GM19025 (cell line): ENCODE measurements around the gene PLAC1.
A peak's percentile ranks its signal among the peaks of the same experiment; 100 is the strongest.

Experiments used
- ATAC-seq: cut with Tn5 transposase; IDR thresholded peaks from one replicate; pipeline ENCODE4 v1.9.1; 2021; ENCODE audit warnings: mild to moderate bottlenecking, low read depth, moderate library complexity; ENCODE audit not compliant: unreplicated experiment

PLAC1 gene

DNA sequence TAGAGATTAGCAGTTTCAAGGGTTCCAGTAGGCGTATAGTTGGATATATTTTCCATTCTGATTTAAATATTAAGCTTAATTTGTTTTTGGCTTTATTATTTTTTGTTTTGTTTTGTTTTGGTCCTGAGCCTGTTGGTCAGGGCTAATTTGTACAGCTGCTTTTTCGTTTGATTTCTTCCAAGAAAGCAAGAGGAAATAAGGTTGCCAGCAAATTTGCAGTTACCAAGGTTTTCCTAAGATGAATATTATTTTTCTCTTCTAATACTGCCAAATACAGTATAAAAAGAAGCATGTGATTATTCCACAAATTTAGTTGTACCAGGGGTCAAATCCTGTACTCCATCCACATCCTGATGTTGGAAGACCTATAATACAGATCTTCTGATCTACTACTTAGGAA is 24.9 kb downstream of the PLAC1 start:
- ATAC-seq: no peak

DNA sequence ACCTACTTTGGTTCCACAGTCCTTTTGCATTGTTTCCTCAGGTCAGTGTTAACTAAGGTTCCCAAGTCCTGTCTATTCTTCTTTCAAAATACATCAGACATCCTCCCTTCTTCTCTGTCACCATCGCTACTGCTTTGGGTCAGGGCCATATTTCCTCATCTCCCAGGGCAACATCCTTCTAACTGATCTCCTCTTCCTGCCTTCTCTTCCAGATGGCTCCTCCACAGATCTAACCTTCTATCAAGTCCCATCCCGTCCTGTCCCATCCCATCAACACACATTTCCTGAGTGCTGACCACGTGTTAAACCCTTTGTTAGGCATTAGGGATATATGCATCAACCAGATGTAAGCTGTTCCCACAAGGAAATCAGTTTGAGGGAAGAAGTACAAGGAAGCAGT is 25.9 kb downstream of the PLAC1 start:
- ATAC-seq: peak; percentile 16

DNA sequence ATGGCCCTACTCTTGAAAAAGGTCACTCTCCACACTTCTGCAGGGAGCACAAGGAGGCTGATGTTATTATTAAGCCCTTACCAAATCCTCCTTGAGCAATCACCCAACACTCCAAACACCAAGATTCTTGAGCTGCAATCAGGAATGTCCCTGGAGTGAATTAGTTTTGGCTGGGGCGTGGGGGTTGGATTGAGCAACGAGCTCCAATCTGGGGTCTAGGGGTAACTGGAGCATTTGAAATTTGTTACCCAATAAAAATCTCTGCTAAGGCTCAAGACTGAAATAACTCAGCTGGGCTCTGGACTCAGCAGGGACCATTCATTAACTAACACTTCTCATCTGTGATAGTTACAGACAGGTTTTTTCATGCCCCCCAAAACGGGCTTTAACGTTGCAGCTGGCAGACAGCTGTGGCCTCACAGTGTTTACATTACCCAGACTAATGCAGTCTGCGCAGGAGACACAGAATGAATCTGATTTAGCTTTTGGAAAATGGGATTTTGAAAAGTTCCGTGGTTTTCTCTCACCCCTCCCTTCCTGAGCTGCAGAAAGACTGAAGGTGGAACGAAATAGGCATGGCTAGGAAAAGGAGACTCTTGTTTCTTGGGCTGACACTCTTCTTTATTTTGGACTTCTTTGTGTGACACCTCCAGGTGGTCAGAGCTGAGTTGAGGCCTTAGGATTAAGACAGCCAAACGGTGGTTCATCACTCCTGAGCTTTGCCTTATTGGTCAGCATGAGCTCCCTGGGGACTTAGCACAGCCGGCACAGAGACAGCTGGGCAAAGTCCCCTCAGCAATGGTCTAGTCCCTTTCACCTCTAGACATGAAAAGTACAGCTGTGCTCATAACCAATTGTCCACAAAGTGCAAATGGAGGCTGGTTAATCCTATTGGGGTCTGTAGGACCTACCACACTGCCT is 26.6 kb downstream of the PLAC1 start:
- ATAC-seq: peak; percentile 82

DNA sequence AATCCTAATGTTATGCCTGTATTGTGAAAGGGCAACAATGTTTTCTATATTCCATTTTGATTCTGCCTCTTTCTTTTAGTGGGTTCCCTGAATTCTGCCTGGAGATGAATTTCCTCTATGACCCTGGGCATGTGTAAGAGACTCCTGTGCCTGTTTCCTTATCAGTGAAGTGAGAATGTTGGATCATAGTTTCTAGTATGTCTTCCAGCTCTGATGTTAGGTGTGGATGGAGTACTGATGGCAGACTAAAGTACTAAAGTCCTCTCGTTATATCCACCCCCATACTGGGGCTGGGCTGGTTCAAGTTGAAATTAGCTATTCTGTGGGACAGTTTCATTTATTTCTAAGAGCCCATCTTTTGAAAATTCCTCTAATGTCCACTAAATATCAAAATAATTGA is 29.6 kb downstream of the PLAC1 start:
- no peak for ATAC-seq

DNA sequence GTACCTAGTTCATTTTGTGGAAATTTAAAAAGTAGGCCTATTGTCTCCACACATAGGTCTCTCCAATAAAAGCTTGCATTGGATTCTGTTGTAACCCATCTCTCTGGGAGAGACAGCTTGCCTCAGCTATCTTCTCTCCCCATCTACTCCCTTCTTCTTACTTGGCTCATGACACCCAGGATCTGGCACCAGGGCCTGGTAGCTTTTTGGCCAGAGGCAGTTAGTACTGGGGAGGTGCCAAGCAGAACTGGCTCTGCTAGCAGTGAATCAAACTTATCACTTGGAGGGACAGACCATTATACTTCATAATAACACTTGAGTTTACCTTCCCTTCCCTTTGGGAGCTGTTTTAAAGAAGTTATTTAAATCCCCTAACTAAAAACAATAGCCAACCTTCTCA is 31.8 kb downstream of the PLAC1 start:
- ATAC-seq: no peak

DNA sequence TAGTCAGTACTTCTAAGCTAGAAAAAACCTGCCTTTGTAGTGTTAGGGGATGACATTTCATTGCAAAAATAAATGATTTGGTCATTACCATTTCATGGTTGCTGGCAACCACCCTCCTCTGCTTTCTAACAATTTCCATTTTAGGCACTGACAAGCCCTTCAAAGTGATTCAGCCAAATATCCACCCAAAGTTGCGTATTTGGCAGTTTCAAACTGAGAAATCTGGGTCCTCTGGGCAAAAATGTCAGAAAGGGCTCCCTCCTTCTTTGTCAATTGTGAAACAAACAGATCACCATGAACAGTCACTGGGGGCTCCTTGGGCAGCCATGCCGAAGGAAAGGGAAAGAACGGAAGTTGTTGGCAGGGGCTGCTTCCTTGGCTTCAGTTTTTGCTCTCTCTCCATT is 33.0 kb downstream of the PLAC1 start:
- no peak for ATAC-seq

DNA sequence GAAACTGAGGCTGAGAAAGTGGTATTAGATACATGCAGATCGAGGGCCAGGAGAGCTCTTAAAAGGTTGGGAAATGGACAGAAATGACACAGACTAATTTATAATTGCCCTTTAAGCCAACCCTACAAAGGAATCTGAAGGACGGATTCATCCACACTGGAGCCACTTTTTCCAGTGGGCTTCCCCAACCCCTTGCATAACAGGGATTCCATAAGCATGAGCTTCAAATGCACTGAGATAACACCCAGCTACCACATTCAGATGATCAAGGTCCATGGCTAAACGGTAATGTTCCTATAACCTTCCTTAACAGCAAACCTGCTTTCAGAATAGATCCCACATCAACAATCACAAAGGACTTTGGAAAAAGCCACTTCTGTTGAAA is 34.2 kb downstream of the PLAC1 start:
- ATAC-seq: no peak

DNA sequence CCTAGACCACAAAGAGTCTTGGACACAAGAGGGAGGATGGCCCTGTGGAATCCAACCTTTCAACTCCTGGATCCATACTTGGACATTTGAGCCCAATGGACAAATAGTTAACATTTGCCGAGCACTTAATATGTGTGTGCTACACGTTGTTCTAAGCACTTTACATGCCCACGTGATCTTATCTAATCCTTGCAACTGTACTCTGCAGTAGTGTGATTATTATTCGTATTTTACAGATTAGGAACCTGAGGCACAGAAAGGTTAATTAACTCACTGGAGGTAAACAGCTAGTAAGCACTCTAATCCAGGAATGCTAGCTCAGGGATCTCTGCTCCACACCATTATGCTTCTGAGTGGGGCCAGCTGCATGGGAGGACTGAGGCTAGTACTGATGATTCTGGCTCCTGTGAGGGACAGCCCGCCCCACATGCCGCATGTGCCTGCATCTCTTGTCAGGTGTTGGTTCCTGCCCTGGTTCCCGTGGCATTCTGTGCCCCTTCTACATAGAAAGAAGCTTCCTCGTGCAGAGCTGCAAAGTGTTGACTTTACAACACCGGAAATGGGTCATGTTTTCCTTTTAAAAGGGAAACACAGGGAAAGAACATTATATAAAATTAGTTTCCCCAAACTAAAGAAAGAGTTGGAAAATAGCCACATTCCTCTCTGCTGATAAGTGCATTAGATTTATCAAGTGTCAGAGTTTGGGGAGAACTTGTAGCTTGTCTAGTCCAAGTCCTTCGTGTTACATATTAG is 34.8 kb downstream of the PLAC1 start:
- no peak for ATAC-seq

DNA sequence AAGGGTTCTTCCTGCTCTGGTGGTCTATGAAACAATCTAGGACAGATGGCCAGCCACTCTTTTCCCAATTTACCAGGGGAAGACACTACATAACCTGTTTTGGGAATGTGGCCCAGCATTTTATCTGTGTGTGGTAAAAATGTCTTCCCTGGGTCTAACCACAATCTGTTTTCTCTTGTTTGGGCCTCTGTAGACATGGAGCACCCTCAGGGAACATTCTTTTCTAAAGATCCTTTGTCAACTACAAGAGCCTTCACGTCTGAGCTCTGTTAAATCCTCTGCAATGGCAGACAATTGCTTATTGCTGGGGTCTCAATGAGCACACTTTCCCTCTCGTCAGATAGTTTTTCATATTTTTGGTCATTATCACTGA is 35.5 kb downstream of the PLAC1 start:
- no peak for ATAC-seq

DNA sequence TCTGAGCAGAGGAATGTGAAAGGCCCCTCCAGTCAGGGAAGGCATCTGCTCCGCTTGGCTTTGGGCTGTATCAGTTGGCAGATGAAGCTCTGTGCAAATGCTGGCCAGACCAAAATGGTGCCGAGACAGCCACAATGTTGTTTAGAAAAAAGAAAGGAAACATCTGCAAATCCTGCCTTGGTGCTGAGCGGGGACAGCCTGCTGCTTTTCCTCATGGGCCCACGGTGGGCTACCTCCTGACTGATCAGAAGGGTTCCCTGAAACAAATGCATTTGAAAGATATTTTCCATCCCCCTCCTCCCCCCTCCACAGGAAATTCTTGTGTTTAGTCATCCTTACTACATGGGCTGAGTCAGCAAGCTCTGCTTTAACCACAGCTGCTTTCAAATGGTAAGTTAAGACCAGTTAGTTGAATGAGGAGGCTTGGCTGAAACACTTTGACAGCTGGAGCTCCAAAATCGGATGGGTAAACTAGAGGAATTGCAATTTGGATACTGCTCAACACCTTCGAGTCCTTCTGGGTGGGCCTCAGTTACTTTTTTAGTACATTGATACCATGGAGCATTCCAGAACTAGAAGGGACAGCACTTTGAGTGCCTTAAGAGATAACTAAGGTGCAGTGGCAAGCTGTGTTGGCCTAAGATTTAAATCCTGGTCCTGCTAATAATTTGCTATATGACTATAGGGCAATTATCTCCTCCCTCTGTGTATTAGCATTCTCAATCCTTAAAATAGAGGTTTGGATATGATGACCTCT is 36.0 kb downstream of the PLAC1 start:
- peak; percentile 96 for ATAC-seq

DNA sequence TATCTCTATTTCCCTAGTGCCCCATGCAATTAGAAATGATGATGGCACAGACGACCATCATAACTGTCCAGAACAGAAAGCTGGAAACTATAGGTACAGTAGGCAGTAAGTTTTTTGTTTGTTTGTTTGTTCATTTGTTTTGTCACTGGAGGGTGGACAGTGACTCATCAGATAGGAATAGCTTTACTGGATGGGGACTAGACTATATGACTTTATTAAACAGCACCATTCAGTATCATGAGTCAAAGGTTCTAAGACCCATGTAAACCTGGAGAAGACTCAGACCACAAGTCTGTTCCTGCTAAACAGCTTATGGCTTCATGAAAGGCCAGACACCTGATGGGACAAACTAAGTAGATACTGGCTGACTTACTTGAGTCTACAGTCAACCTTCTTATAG is 38.4 kb downstream of the PLAC1 start:
- no peak for ATAC-seq

DNA sequence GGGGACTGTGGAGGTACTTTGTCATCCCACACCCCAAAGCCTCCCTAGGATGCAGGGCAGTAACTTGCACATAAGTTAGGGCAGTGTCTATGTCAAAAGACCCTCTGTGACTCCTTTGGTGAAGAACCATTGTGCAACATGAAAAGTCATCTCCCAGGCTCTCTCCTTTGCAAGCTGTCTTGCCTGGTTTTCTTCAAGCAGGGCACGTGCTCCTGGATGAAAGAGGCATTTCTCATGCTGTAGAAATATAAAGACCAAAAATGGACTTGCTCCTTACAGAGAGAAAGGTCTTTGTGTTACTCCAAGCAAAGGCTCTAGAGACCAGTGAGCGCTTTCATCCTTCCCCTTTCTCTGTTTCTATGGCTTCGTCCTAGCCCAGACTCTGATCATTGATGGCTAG is 44.9 kb downstream of the PLAC1 start:
- ATAC-seq: no peak

DNA sequence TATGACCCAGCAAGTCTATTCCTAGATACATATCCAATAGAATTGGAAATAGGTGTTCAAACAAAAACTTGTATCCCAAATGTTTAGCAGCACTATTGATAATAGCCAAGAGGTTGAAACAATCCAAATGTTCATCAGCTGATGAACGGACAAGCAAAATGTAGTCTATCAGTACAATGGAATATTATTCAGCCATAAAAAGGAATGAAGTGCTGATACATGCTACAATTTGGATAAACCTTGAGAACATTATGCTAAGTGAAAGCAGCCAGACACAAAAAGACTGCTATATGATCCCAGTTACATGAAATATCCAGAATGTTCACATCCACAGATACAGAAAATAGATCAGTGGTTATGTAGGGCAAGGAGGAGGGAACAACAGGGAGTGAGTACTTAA is 50.1 kb downstream of the PLAC1 start:
- no peak for ATAC-seq

DNA sequence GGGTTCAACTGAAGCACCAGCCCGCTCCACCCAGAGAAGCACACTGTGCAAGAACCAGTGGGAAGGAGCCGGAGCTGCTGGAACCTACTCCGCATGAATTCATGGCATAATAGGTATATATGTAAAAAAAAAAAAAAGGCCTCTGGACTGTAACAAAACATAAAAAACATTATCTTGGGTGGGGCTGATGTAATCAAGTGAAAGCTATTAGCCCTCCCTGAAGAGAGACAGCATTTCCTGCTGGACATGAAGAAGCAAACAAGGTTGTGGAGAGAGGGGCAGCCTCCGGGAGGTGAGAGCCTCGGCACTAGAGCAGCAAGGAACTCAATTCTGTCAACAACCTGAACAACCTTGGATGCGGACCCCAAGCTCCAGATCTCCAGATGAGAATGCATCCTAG is 50.7 kb downstream of the PLAC1 start:
- ATAC-seq: no peak

DNA sequence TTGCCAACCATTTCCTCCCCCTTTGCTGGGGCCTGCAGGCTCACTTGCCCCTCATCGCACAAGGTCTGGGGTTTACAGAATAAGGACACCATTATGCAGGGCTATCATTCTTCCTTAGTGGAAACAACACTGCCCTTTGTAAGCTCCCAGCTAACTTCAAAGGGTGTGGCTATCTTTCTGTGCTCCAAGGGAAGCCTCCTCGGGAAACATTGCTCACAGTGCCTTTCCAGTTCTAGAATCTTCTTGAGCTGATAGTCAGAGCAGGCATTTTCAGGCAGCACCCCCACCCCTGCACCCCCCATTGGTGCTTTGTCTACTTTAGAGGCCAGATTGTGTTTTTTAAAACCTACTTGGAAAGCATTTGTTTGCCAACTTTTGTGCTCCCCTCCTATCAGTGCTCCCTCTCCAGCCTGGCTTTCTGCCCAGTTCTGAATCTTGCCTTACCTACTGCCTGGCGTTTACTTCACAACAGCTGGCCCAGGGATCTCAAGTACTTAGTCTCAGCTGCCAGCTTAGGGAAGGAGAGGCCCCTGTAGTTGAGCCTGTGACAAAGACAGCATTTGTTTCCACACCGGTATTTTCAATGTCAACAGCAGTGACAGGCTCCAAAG is 53.5 kb downstream of the PLAC1 start:
- no peak for ATAC-seq

DNA sequence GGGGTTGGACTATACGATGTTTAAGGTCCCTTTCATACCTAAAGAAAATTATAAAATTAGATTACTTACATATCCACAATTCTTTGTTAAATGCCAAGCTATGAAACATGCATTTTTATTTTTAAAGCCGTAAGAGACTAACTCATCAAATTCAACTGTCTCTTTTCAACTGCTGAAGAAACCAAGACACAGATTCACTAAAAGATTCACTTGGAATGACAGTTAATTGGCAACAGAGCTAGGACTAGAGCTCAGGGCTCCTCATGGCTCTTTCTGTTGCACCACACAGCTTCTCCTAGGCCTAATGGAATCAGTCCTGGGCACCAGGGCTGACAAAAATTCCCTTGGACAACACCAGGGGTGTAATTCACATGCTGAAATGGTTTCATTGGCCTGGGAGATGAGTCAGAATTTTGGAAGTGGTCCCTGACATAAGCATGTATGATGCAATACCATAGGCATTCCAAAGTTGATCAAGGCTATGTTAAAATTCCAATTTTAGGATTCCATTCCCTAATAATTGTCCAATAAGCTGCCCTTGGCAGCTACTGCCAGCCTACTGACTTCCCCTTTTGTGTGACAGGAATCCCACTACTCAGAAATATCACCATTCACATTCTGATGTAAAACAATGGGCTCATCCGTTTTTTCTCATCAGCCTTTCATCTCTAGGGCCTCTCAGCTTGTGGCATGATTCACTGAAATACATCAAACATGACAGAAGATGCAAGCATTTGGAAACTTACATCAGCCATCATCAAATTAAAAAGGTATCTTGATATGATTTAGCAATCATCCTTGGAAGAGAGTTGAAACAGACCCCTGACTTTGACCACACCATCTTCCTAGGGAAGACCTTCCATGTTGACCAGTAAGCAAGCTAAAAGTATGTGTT is 54.2 kb downstream of the PLAC1 start:
- no peak for ATAC-seq

DNA sequence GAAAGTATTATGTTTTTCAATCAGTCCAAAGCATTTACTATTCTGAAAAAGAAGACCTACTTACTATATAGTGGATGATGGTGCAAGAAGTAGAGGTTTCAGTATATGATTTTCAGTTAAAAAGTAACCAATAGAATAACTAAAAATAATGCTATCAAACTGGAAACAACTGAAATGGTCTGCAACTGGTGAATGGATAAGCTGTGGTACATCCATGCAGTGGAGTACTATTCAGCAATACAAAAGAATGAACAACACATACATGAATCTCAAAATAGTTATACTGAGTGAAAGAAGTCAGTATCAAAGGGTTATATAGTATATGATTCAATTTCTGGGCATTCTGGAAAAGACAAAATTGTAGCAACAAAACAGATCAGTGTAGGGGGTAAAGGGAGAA is 55.9 kb downstream of the PLAC1 start:
- ATAC-seq: no peak

DNA sequence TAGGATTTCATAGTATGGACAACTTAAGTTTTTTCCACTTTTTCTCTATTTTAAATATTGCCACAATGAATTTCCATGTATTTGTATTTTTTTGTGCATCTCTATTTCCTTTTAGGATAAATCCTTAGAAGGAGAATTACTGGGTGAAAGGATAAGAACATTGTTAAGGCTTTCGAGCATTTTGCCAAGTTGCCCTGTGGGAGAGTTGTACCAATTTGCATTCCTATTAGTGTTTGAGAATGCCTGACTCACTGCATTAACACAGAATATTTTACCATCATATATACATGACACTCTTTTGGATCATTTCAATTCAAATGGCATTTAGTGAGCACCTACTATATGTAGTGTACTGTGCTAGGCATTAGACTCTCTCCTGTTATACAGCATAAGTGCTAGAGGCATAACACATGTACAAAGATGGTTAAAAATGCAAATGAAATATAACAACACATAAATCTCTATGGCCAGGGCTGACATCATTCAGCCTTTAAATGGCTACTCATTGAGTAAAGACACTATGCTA is 57.0 kb downstream of the PLAC1 start:
- no peak for ATAC-seq

DNA sequence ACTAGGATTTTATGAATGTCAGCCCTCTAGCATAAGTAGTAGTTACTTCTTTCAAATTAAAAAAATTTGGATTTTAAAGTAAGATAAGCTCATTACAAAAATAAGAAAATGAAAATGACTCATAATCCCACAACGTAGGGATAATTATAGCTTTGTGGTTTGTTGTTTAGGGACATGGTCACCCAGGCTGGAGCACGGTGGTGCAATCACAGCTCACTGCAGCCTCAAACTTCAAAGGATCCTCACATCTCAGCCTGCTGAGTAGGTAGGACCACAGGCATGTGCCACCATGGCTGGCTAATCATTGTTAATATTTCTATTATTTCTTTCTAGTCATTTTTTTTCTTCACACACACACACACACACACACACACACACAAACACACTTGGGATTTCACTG is 57.6 kb downstream of the PLAC1 start:
- ATAC-seq: no peak
